CD4-positive, alpha-beta memory T cell (primary cell): ENCODE measurements around the gene ZNF471. TPM values are rescaled to one million over a fixed set of nuclear protein-coding genes. Genes with fewer than 3 reads are reported as not detected.
A peak's percentile ranks its signal among the peaks of the same experiment; 100 is the strongest.

Experiments
- CTCF ChIA-PET: fragments of 350-600 bp; sonication (Branson Sonifier 250); formaldehyde crosslinking; loops from one replicate; lab custom pipeline; 2021; ENCODE audit warnings: inconsistent platforms; ENCODE audit not compliant: partially characterized antibody; lab: Charles Lee
- POLR2A ChIA-PET: fragments of 350-600 bp; sonication (Branson Sonifier 250); formaldehyde crosslinking; loops from one replicate; lab custom pipeline; 2021; ENCODE audit not compliant: partially characterized antibody; lab: Charles Lee
- DNase-seq, 5 donors: peaks; one replicate each; pipeline versions ENCODE4 v3.0.0 to v3.0.0-alpha.2; 2020 to 2022; ENCODE audit warnings: mixed read lengths in 1 of 5
- H3K27ac ChIP-seq: one replicate; pipeline ENCODE4 v1.7.0; 2013; ENCODE audit warnings: low read depth, low read length
- H3K27me3 ChIP-seq: 2 replicates; pipeline ENCODE4 v1.7.0; 2013; ENCODE audit warnings: mild to moderate bottlenecking, low read length, moderate library complexity; ENCODE audit not compliant: insufficient read depth
- H3K36me3 ChIP-seq: 2 replicates; pipeline ENCODE4 v1.7.0; 2013; ENCODE audit warnings: mild to moderate bottlenecking, low read length, moderate library complexity; ENCODE audit not compliant: insufficient read depth
- H3K4me1 ChIP-seq: 2 replicates; pipeline ENCODE4 v1.7.0; 2013; ENCODE audit warnings: mild to moderate bottlenecking, low read length, moderate library complexity; ENCODE audit not compliant: insufficient read depth
- H3K4me3 ChIP-seq, 2 donors: one replicate each; pipeline ENCODE4 v1.7.0; 2013; ENCODE audit warnings: low read length in 2 of 2, mild to moderate bottlenecking in 1 of 2
- H3K9me3 ChIP-seq, 2 donors: one replicate each; pipeline ENCODE4 v1.7.0; 2013; ENCODE audit warnings: low read length in 2 of 2, control low read depth in 1 of 2; ENCODE audit not compliant: control insufficient read depth in 1 of 2
- H3K27ac Mint-ChIP-seq, 7 donors: one replicate each; pipeline ENCODE4 v1.8.0; 2020 to 2021; ENCODE audit warnings: mixed read lengths in 7 of 7, mild to moderate bottlenecking in 6 of 7, inconsistent platforms in 3 of 7, moderate library complexity in 3 of 7
- H3K27me3 Mint-ChIP-seq, 2 donors: one replicate each; pipeline ENCODE4 v1.8.0; 2020 to 2021; ENCODE audit warnings: mixed read lengths in 2 of 2
- H3K36me3 Mint-ChIP-seq, 2 donors: one replicate each; pipeline ENCODE4 v1.8.0; 2020 to 2021; ENCODE audit warnings: mixed read lengths in 2 of 2, inconsistent platforms in 1 of 2, mild to moderate bottlenecking in 1 of 2
- H3K4me1 Mint-ChIP-seq, 4 donors: one replicate each; pipeline ENCODE4 v1.8.0; 2020 to 2021; ENCODE audit warnings: mixed read lengths in 4 of 4, mild to moderate bottlenecking in 1 of 4
- H3K4me3 Mint-ChIP-seq, 8 donors: one replicate each; pipeline ENCODE4 v1.8.0; 2020 to 2021; ENCODE audit warnings: mixed read lengths in 8 of 8, mild to moderate bottlenecking in 7 of 8, moderate library complexity in 6 of 8, inconsistent platforms in 3 of 8
- H3K9me3 Mint-ChIP-seq, 8 donors: one replicate each; pipeline ENCODE4 v1.8.0; 2020 to 2021; ENCODE audit warnings: mixed read lengths in 8 of 8, mild to moderate bottlenecking in 5 of 8, inconsistent platforms in 3 of 8, moderate library complexity in 1 of 8
- intact Hi-C: fragments of 100-400 bp; cut with micrococcal nuclease; formaldehyde crosslinking; loops from one replicate; pipeline ENCODE4 v1.15.1; 2023
- polyA plus RNA-seq, 2 donors: library from polyadenylated mRNA; unstranded; fragments of 300-500 nt; fragmentation: Illumina TruSeq; gene quantifications; one replicate each; pipeline ENCODE4 v1.2.3, GENCODE V29; 2021
- total RNA-seq, 2 experiments: library from RNA; stranded (reverse); gene quantifications; one replicate each; pipeline ENCODE4 v1.2.3, GENCODE V29; 2021

Gene ZNF471
- total and polyA plus RNA-seq, 4 experiments from 2014 or later: 0.31 to 1.7 (median 1.0) TPM

DNA sequence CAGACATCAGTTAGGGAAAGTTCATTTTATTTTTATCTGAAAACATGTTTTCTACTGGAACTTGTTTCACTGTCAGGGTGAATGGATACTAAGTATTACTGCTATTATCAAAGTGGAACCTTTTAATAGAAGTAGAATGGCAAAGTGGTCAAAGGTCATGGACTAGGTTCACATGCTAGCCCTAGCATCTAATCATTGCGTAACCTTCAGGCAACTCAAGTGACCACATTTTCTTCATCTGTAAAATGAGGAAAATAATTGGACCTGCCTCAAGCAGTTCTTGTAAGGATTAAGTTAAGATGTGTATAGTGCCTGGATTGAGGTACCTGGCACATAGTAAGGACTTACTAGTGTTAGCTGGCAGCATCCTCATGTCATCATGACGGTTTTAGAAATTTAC is 36.1 kb downstream of the ZNF471 start:
- ChIA-PET POLR2A (no interaction called here), CTCF (no interaction called here)
- intact Hi-C loops: no loop called here
- Histone ChIP-seq H3K27me3 (no peaks in the 10 kb centered on the region), H3K4me3 (no peak overlapping the region), H3K27ac (no peak overlapping the region), H3K9me3 (peaks cover 0 to 23% of the 10 kb centered on the region in 2 donors), H3K36me3 (peaks cover 10% of the 10 kb centered on the region), H3K4me1 (peaks cover 7% of the 10 kb centered on the region)
- DNase-seq: no peak
- Mint-ChIP-seq H3K27me3 (peaks cover 0 to 2% of the 10 kb centered on the region in 2 donors), H3K36me3 (peaks cover 69 to 70% of the 10 kb centered on the region in 2 donors), H3K4me3 (no peak overlapping the region), H3K4me1 (peaks cover 5 to 11% (median 7%) of the 10 kb centered on the region in 4 donors), H3K9me3 (peaks cover 2 to 94% (median 75%) of the 10 kb centered on the region in 8 donors), H3K27ac (no peak overlapping the region)

DNA sequence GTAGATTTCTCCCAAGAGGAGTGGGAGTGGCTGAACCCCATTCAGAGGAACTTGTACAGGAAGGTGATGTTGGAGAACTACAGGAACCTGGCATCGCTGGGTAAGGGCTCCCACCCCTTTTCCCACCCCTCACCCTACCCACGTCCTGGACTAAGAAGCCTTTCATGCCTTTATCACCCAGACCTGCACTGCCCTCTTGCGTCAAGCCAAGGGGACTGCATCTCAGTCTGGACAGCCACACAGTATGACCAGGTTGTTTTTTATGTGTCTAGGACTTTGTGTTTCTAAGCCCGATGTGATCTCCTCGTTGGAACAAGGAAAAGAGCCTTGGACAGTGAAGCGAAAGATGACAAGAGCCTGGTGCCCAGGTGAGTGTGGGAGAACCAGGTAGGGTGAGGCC is 39.9 kb downstream of the ZNF471 start:
- no peaks in the 10 kb centered on the region for H3K27me3 ChIP-seq
- no peaks in the 10 kb centered on the region for H3K4me1 ChIP-seq
- no peak for DNase-seq
- H3K27ac ChIP-seq: no peak overlapping the region
- Mint-ChIP-seq H3K4me3 (no peak overlapping the region), H3K27ac (no peak overlapping the region), H3K27me3 (no peaks in the 10 kb centered on the region), H3K4me1 (no peaks in the 10 kb centered on the region), H3K36me3 (peaks cover 67 to 76% of the 10 kb centered on the region in 2 donors), H3K9me3 (peaks cover 0 to 94% (median 76%) of the 10 kb centered on the region in 8 donors)
- ChIA-PET CTCF (no interaction called here), POLR2A (interaction anchor here (1.5 kb wide), 1 partner anchor 19 kb away, joined by 3 read pairs; no protein-coding TSS in a partner anchor)
- H3K9me3 ChIP-seq: peaks cover 0 to 36% of the 10 kb centered on the region in 2 donors
- intact Hi-C loops: no loop called here
- no peak overlapping the region for H3K4me3 ChIP-seq
- H3K36me3 ChIP-seq: peaks cover 20% of the 10 kb centered on the region

DNA sequence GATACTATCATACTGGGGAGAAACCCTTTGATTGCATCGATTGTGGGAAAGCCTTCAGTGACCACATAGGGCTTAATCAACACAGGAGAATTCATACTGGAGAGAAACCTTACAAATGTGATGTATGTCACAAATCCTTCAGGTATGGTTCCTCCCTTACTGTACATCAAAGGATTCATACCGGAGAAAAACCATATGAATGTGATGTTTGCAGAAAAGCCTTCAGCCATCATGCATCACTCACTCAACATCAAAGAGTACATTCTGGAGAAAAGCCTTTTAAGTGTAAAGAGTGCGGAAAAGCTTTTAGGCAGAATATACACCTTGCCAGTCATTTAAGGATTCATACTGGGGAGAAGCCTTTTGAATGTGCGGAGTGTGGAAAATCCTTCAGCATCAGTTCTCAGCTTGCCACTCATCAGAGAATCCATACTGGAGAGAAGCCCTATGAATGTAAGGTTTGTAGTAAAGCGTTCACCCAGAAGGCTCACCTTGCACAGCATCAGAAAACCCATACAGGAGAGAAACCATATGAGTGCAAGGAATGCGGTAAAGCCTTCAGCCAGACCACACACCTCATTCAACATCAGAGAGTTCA is 46.7 kb downstream of the ZNF471 start:
- H3K27me3 Mint-ChIP-seq: no peaks in the 10 kb centered on the region
- H3K4me1 Mint-ChIP-seq: no peaks in the 10 kb centered on the region
- Histone ChIP-seq H3K27ac (no peak overlapping the region), H3K36me3 (peaks cover 7% of the 10 kb centered on the region), H3K9me3 (peaks cover 8 to 60% of the 10 kb centered on the region in 2 donors), H3K4me1 (no peaks in the 10 kb centered on the region), H3K4me3 (no peak overlapping the region), H3K27me3 (no peaks in the 10 kb centered on the region)
- H3K9me3 Mint-ChIP-seq: peaks cover 5 to 91% (median 82%) of the 10 kb centered on the region in 8 donors
- DNase-seq: no peak
- intact Hi-C loops: no loop called here
- ChIA-PET POLR2A (no interaction called here), CTCF (no interaction called here)
- H3K4me3 Mint-ChIP-seq: no peak overlapping the region
- H3K27ac Mint-ChIP-seq: no peak overlapping the region
- H3K36me3 Mint-ChIP-seq: peaks cover 47 to 51% of the 10 kb centered on the region in 2 donors

DNA sequence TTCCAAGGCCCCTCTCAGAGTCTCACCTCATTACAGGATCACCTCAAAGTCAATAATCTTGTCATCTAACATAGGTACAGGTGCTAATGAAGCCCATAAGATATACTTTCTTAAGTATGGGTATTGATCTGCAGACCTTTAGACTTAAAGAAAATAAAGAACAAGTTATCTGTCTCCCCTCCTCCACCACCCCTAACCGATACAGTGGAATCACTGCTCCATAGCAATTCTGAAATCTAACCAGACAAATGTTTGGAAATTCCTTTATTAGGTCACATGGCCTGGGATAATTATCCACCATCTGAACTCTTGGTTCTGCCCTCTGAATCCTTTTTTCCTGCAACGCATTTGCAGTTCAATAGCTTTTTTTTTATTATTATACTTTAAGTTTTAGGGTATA is 55.1 kb downstream of the ZNF471 start:
- Mint-ChIP-seq H3K4me1 (peaks cover 6 to 16% (median 9%) of the 10 kb centered on the region in 4 donors), H3K27ac (no peak overlapping the region), H3K27me3 (no peaks in the 10 kb centered on the region), H3K36me3 (peaks cover 34 to 49% of the 10 kb centered on the region in 2 donors), H3K4me3 (no peak overlapping the region), H3K9me3 (peaks cover 2 to 96% (median 90%) of the 10 kb centered on the region in 8 donors)
- intact Hi-C loops: no loop called here
- H3K27me3 ChIP-seq: no peaks in the 10 kb centered on the region
- no peaks in the 10 kb centered on the region for H3K36me3 ChIP-seq
- H3K27ac ChIP-seq: no peak overlapping the region
- ChIA-PET CTCF (no interaction called here), POLR2A (no interaction called here)
- no peak overlapping the region for H3K4me3 ChIP-seq
- peaks cover 8% of the 10 kb centered on the region for H3K4me1 ChIP-seq
- DNase-seq: no peak
- H3K9me3 ChIP-seq: peaks cover 13 to 34% of the 10 kb centered on the region in 2 donors

DNA sequence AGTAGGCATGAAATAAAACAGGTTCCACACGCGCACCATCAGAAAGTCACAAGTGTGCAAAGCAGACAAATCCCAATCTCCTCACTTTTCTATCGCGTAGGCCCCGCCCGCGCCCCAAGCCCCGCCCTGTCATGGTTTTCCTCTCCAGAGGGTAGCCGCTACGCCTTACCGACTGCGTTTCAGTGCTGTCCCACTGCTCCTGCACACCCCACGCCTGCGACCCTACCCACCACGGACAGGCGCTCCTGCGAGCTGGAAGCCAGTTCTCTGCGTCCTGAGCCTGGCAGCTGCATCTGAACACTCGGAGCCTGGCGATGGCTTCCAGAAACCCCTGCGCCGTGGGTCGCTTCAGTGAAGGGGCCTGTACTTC is 59.2 kb downstream of the ZNF471 start:
- Mint-ChIP-seq H3K4me3 (peak overlapping the region; percentile 90 to 99 (median 94)), H3K27ac (peak overlapping the region; percentile 60 to 94 (median 87)), H3K36me3 (peaks cover 50 to 66% of the 10 kb centered on the region in 2 donors), H3K27me3 (no peaks in the 10 kb centered on the region), H3K9me3 (peaks cover 2 to 89% (median 74%) of the 10 kb centered on the region in 8 donors), H3K4me1 (peaks cover 8 to 23% (median 14%) of the 10 kb centered on the region in 4 donors)
- DNase-seq: peak in 1 of 5 donors; percentile 40
- Histone ChIP-seq H3K4me1 (peaks cover 13% of the 10 kb centered on the region), H3K9me3 (peaks cover 5 to 28% of the 10 kb centered on the region in 2 donors), H3K27ac (peak overlapping the region; percentile 59), H3K27me3 (no peaks in the 10 kb centered on the region), H3K36me3 (no peaks in the 10 kb centered on the region), H3K4me3 (peak overlapping the region; percentile 58 to 96)
- POLR2A ChIA-PET: interaction anchor here (1.0 to 1.9 kb wide), 4 partner anchors 19 to 252 kb away, joined by 3 to 6 read pairs (median 4); partner anchors contain the start of genes ZNF71 and ZSCAN5A
- intact Hi-C loops: loop anchor here (1.0 to 5.0 kb wide), 3 partner anchors 28 to 165 kb away; partner anchors contain the start of genes ZFP28, ZNF583 and ZNF71
- CTCF ChIA-PET: no interaction called here

DNA sequence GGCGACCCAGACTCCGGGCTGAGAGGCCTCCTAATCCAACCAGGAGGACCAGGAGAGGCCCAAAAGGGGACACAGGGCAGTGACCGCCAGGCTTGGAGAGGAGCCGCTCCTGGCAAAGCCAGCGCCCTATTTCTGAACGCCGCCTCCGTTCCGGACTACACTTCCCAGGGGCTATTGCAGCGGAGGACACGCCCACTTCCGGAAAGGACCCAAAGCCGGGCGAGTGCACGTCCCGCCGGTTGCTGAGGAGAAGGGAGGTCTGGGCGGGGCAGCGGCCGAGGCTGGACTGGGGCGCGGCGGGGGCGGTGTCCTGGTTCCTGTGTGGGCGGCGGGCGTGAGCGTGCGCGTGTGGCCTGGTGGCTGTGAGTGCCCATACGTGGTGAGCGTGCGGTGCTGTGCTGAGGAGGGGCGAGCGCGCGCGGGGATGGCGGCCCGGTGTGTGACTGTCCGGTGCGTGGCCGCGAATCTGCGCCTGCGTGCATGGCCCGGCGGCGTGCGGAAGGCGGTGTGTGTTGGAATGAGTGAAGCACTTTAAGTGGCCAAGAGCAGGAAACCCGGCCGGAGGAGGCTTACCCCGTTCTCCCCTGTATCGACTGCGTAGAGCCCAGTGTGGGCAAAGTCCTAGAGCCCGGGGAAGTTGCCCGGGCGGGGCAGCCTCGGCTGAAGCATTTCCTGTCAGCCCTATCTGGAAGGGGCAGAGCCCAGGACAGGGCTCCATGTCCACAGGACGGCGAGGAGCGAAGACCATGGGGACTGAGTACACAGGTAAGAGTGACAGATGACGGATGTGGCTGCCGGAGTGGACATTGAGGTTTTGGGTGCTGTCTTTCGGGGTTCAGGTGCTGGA is 59.8 kb downstream of the ZNF471 start, which contains the start of gene ZNF470:
ZNF470 (plus strand) TSS at position 195 of the 847 bp plus-strand sequence. CDS start 2,844 bp downstream, outside the sequence.
- intact Hi-C loops: loop anchor here (1.0 to 5.0 kb wide), 3 partner anchors 28 to 165 kb away; partner anchors contain the start of genes ZFP28, ZNF583 and ZNF71
- H3K9me3 ChIP-seq: peaks cover 5 to 25% of the 10 kb centered on the region in 2 donors
- Mint-ChIP-seq H3K36me3 (peaks cover 51 to 65% of the 10 kb centered on the region in 2 donors), H3K27me3 (no peaks in the 10 kb centered on the region), H3K4me1 (peaks cover 8 to 23% (median 14%) of the 10 kb centered on the region in 4 donors), H3K4me3 (peak within 1 kb of the TSS; percentile 90 to 99 (median 94)), H3K9me3 (peaks cover 2 to 88% (median 70%) of the 10 kb centered on the region in 8 donors), H3K27ac (peak within 1 kb of the TSS; percentile 60 to 94 (median 87))
- H3K36me3 ChIP-seq: no peaks in the 10 kb centered on the region
- POLR2A ChIA-PET: interaction anchor here (1.0 to 1.9 kb wide), 4 partner anchors 19 to 253 kb away, joined by 3 to 6 read pairs (median 4); partner anchors contain the start of genes ZNF71 and ZSCAN5A
- H3K27me3 ChIP-seq: no peaks in the 10 kb centered on the region
- H3K27ac ChIP-seq: peak within 1 kb of the TSS; percentile 59
- CTCF ChIA-PET: no interaction called here
- H3K4me1 ChIP-seq: peaks cover 13% of the 10 kb centered on the region
- H3K4me3 ChIP-seq: peak within 1 kb of the TSS; percentile 58 to 96
- peak; percentile 81 to 86 (median 82) for DNase-seq
